ENCODE results near the gene SNX13. TPM values are rescaled to one million over a fixed set of nuclear protein-coding genes. Genes with fewer than 3 reads are reported as not detected.

SNX13 gene
- total and polyA plus RNA-seq, 11 donors = 8.5 to 59.6 (median 48.9) TPM

GRCh38 chr7:17916786-17917185 is 23.5 kb downstream of the SNX13 start:
- H3K36me3 ChIP-seq = no peaks in the 10 kb centered on the region
- no peak overlapping the region for H3K4me3 ChIP-seq
- H3K27ac ChIP-seq = no peak overlapping the region
- intact Hi-C loops (cut with DNase I) = no loop called here
- H3K4me1 ChIP-seq = peaks cover 0 to 51% (median 18%) of the 10 kb centered on the region in 12 donors
- H3K9me3 ChIP-seq = peaks cover 0 to 25% (median 6%) of the 10 kb centered on the region in 12 donors
- H3K27me3 ChIP-seq = no peaks in the 10 kb centered on the region
- no peak for TF ChIP-seq POLR2A (IDR thresholded peaks at IDR 0.05)
- no peak for TF ChIP-seq CTCF (IDR thresholded peaks at IDR 0.05)
- no peak for ATAC-seq
- DNase-seq = no peak

DNA sequence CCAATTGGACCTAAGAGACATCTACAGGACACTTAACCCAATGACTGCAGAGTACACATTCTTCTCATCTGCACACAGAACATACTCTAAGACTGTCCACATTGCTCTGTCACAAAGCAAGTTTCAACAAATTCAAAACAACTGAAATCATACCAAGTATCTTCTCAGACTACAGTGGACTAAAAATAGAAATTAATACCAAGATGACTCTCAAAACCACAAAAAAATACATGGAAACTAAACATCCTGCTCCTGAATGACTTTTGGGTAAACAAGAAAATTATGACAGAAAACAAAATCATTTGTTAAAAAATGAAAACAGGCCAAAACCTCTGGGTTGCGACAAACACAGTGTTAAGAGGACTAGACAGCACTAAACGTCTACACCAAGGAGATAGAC is 24.5 kb downstream of the SNX13 start:
- Histone ChIP-seq H3K4me3 (no peak overlapping the region), H3K9me3 (peaks cover 0 to 25% (median 6%) of the 10 kb centered on the region in 12 donors), H3K27ac (no peak overlapping the region), H3K4me1 (peaks cover 0 to 43% (median 14%) of the 10 kb centered on the region in 12 donors), H3K36me3 (no peaks in the 10 kb centered on the region), H3K27me3 (no peaks in the 10 kb centered on the region)
- DNase-seq = no peak
- no peak for ATAC-seq
- WGBS, 4 donors = 69 to 79% (median 76%) methylated on average over 2 of the region's 2 CpGs
- intact Hi-C loops (cut with DNase I) = no loop called here
- TF ChIP-seq POLR2A (IDR thresholded peaks at IDR 0.05) (no peak), CTCF (IDR thresholded peaks at IDR 0.05) (no peak)

- no peak overlapping the region for H3K4me3 ChIP-seq
- H3K4me1 ChIP-seq = peaks cover 0 to 42% (median 14%) of the 10 kb centered on the region in 12 donors
- no peaks in the 10 kb centered on the region for H3K27me3 ChIP-seq
- H3K27ac ChIP-seq = no peak overlapping the region
- ATAC-seq (no peak), DNase-seq (no peak)
- WGBS, 4 donors = 82 to 96% (median 91%) methylated on average over 6 of the region's 6 CpGs
- intact Hi-C loops (cut with DNase I) = no loop called here
- no peak for TF ChIP-seq CTCF (IDR thresholded peaks at IDR 0.05)
- no peak for TF ChIP-seq POLR2A (IDR thresholded peaks at IDR 0.05)
- peaks cover 0 to 25% (median 6%) of the 10 kb centered on the region in 12 donors for H3K9me3 ChIP-seq
- H3K36me3 ChIP-seq = no peaks in the 10 kb centered on the region
These were observed 25.1 kb downstream of the SNX13 start for GRCh38 chr7:17915168-17915567.

GRCh38 chr7:17913250-17913649 is 27.0 kb downstream of the SNX13 start:
- no peaks in the 10 kb centered on the region for H3K36me3 ChIP-seq
- TF ChIP-seq POLR2A (IDR thresholded peaks at IDR 0.05) = no peak
- no peak for TF ChIP-seq CTCF (IDR thresholded peaks at IDR 0.05)
- H3K4me1 ChIP-seq = peaks cover 0 to 42% (median 17%) of the 10 kb centered on the region in 12 donors
- ATAC-seq = peak in 3 of 4 donors; percentile 31 to 43 (median 33)
- peaks cover 0 to 25% (median 6%) of the 10 kb centered on the region in 12 donors for H3K9me3 ChIP-seq
- WGBS, 4 donors = 82 to 95% (median 91%) methylated on average over 2 of the region's 2 CpGs
- intact Hi-C loops (cut with DNase I) = no loop called here
- H3K4me3 ChIP-seq = no peak overlapping the region
- H3K27me3 ChIP-seq = no peaks in the 10 kb centered on the region
- H3K27ac ChIP-seq = no peak overlapping the region
- DNase-seq = no peak
